Measurements from ENCODE around the gene SMC6.

SMC6 gene

GRCh38 chr2:17616405-17616804 lies 137.2 kb downstream of the SMC6 start:
- Histone ChIP-seq H3K27me3 (ENCODE audit: low read depth, low read length) (no peaks in the 10 kb centered on the region), H3K4me3 (ENCODE audit: low read length) (no peak overlapping the region), H3K27ac (ENCODE audit: low read length) (no peak overlapping the region), H3K9ac (ENCODE audit: low read length) (no peak overlapping the region), H3K4me1 (ENCODE audit: low read length) (no peaks in the 10 kb centered on the region), H3K9me3 (ENCODE audit: insufficient read depth, low read length) (no peaks in the 10 kb centered on the region), H3K79me2 (ENCODE audit: low read length) (no peaks in the 10 kb centered on the region), H3K36me3 (replicated peaks; ENCODE audit: low read depth, low read length) (no peaks in the 10 kb centered on the region), H2AFZ (ENCODE audit: low read depth, low read length) (no peak overlapping the region), H3K4me2 (ENCODE audit: low read length) (no peak overlapping the region), H4K20me1 (ENCODE audit: insufficient read depth, low read length) (no peaks in the 10 kb centered on the region)
- TF ChIP-seq CTCF (IDR thresholded peaks at IDR 0.05; ENCODE audit: low read depth, low read length) (no peak), EZH2phosphoT487 (IDR thresholded peaks at IDR 0.05; ENCODE audit: low read depth) (no peak)

- Histone ChIP-seq H3K79me2 (ENCODE audit: low read length) (no peaks in the 10 kb centered on the region), H3K9ac (ENCODE audit: low read length) (no peak overlapping the region), H3K4me3 (ENCODE audit: low read length) (no peak overlapping the region), H3K36me3 (replicated peaks; ENCODE audit: low read depth, low read length) (no peaks in the 10 kb centered on the region), H3K27me3 (ENCODE audit: low read depth, low read length) (no peaks in the 10 kb centered on the region), H3K4me1 (ENCODE audit: low read length) (no peaks in the 10 kb centered on the region), H3K9me3 (ENCODE audit: insufficient read depth, low read length) (no peaks in the 10 kb centered on the region), H3K27ac (ENCODE audit: low read length) (no peak overlapping the region), H2AFZ (ENCODE audit: low read depth, low read length) (no peak overlapping the region), H3K4me2 (ENCODE audit: low read length) (no peak overlapping the region), H4K20me1 (ENCODE audit: insufficient read depth, low read length) (no peaks in the 10 kb centered on the region)
- TF ChIP-seq EZH2phosphoT487 (IDR thresholded peaks at IDR 0.05; ENCODE audit: low read depth) (no peak), CTCF (IDR thresholded peaks at IDR 0.05; ENCODE audit: low read depth, low read length) (no peak)
These were observed 137.8 kb downstream of the SMC6 start for GRCh38 chr2:17615728-17616351.

DNA sequence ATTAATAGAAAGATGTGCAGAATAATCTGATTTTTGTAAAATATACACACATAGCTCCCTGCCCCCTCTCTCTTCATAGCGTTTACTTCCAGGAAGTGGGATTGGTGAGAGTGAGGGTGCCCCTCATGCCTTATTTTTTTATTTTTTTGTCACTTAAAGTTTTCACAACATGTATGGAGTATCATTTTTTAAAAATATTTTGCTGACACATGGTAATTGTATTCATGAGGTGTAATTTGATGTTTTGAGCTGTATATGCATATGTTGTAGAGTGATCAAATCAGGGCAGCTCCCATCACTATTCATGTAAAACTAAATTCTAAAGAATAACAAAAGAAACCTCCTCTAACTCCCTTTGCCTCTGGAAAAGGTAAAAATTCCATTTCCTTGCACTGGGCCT lies 138.5 kb downstream of the SMC6 start:
- Histone ChIP-seq H3K9me3 (ENCODE audit: insufficient read depth, low read length) (no peaks in the 10 kb centered on the region), H3K27me3 (ENCODE audit: low read depth, low read length) (no peaks in the 10 kb centered on the region), H2AFZ (ENCODE audit: low read depth, low read length) (no peak overlapping the region), H3K79me2 (ENCODE audit: low read length) (no peaks in the 10 kb centered on the region), H4K20me1 (ENCODE audit: insufficient read depth, low read length) (no peaks in the 10 kb centered on the region), H3K36me3 (replicated peaks; ENCODE audit: low read depth, low read length) (no peaks in the 10 kb centered on the region), H3K4me3 (ENCODE audit: low read length) (no peak overlapping the region), H3K4me2 (ENCODE audit: low read length) (no peak overlapping the region), H3K4me1 (ENCODE audit: low read length) (no peaks in the 10 kb centered on the region), H3K9ac (ENCODE audit: low read length) (no peak overlapping the region), H3K27ac (ENCODE audit: low read length) (no peak overlapping the region)
- no peak for TF ChIP-seq CTCF (IDR thresholded peaks at IDR 0.05; ENCODE audit: low read depth, low read length)
- no peak for TF ChIP-seq EZH2phosphoT487 (IDR thresholded peaks at IDR 0.05; ENCODE audit: low read depth)

DNA sequence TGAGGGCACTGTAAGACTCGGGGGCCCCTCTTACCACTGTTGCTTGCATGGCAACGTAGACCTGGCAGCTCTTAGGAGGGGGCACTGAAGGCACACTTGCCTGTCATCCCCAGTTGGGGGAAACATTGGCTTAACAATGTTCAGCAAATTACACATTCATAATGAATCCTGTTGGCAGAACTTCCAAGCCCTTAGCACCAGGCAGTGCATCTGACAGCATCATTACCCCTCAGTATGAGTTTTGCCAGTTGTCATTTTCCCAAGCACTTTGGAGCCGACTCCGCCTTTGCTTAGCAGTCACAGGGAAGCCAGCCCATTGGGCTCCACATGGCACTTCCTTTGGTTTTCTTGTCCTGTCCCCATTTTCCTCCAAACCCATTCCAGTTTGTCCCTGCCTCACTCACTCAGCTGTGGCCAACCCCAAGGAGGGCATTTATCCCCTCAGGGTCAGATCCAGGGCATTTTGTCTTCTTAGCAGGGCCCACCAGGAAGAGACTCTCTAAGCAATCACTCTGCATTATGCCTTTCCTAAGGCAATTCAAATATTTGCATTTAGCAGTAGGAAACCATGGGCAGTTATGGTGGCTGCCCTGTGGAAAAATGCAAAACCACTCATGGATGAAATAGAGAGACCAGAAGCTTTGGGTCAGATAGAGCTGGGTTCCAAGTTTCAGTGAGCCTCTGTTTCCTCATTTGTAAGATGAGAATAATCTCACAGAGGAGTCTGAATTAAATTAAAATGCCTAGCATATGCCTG lies 139.3 kb downstream of the SMC6 start:
- Histone ChIP-seq H2AFZ (ENCODE audit: low read depth, low read length) (no peak overlapping the region), H3K36me3 (replicated peaks; ENCODE audit: low read depth, low read length) (no peaks in the 10 kb centered on the region), H3K9me3 (ENCODE audit: insufficient read depth, low read length) (no peaks in the 10 kb centered on the region), H3K79me2 (ENCODE audit: low read length) (no peaks in the 10 kb centered on the region), H3K4me1 (ENCODE audit: low read length) (no peaks in the 10 kb centered on the region), H4K20me1 (ENCODE audit: insufficient read depth, low read length) (no peaks in the 10 kb centered on the region), H3K9ac (ENCODE audit: low read length) (no peak overlapping the region), H3K4me3 (ENCODE audit: low read length) (no peak overlapping the region), H3K27me3 (ENCODE audit: low read depth, low read length) (no peaks in the 10 kb centered on the region), H3K4me2 (ENCODE audit: low read length) (no peak overlapping the region), H3K27ac (ENCODE audit: low read length) (no peak overlapping the region)
- TF ChIP-seq EZH2phosphoT487 (IDR thresholded peaks at IDR 0.05; ENCODE audit: low read depth) = no peak
- TF ChIP-seq CTCF (IDR thresholded peaks at IDR 0.05; ENCODE audit: low read depth, low read length) = no peak

All from OCI-LY3 (cell line).